Caco-2 (cell line): ENCODE measurements around the gene TNFRSF6B. TPM values are rescaled to one million over a fixed set of nuclear protein-coding genes. Genes with fewer than 3 reads are reported as not detected.

Source experiments
- BruUV-seq: library from RNA; stranded (reverse); fragments of 400-500 nt; replicated peaks from 2 replicates; lab custom pipeline; 2021; lab: Mats Ljungman, UMichigan
- CTCF ChIA-PET: fragments of 300-600 bp; sonication (Branson Sonifier 250); formaldehyde crosslinking; loops from one replicate; lab custom pipeline; 2022; ENCODE audit warnings: antibody characterized with exemption; lab: Charles Lee
- POLR2A ChIA-PET: fragments of 300-600 bp; sonication (Branson Sonifier 250); formaldehyde crosslinking; loops from one replicate; lab custom pipeline; 2022; ENCODE audit warnings: antibody characterized with exemption; lab: Charles Lee
- DNase-seq, 2 experiments: peaks; one replicate each; pipeline versions ENCODE4 v3.0.0 to v3.0.0-alpha.2; 2020 to 2022
- H3K27me3 ChIP-seq: replicated peaks from 2 replicates; pipeline ENCODE4 v1.6.0; 2011; ENCODE audit warnings: low read length; ENCODE audit not compliant: control insufficient read depth, insufficient read depth
- H3K36me3 ChIP-seq: 2 replicates; pipeline ENCODE4 v1.5.1; 2011; ENCODE audit warnings: low read length; ENCODE audit not compliant: control insufficient read depth, insufficient read depth
- H3K4me1 ChIP-seq: fragments of 250-450 bp; sonication (Bioruptor Pico); 2 replicates; pipeline ENCODE4 v1.5.1; 2020; ENCODE audit warnings: mild to moderate bottlenecking
- H3K4me3 ChIP-seq: 2 replicates; pipeline ENCODE4 v1.5.1; 2011; ENCODE audit warnings: low read depth, mild to moderate bottlenecking, control low read depth, low read length
- H3K9me3 ChIP-seq: fragments of 250-450 bp; sonication (Bioruptor Pico); 2 replicates; pipeline ENCODE4 v1.5.1; 2020; ENCODE audit warnings: mild to moderate bottlenecking, moderate library complexity
- H3K27ac Mint-ChIP-seq: one replicate; pipeline ENCODE4 v1.8.0; 2022; ENCODE audit warnings: mixed read lengths; ENCODE audit not compliant: unreplicated experiment
- H3K27me3 Mint-ChIP-seq: one replicate; pipeline ENCODE4 v1.8.0; 2022; ENCODE audit warnings: mixed read lengths; ENCODE audit not compliant: insufficient read depth, unreplicated experiment
- H3K36me3 Mint-ChIP-seq: one replicate; pipeline ENCODE4 v1.8.0; 2022; ENCODE audit warnings: mild to moderate bottlenecking, mixed read lengths; ENCODE audit not compliant: insufficient read depth, unreplicated experiment
- H3K4me1 Mint-ChIP-seq: one replicate; pipeline ENCODE4 v1.8.0; 2022; ENCODE audit warnings: low read depth, mixed read lengths; ENCODE audit not compliant: unreplicated experiment
- H3K4me3 Mint-ChIP-seq: one replicate; pipeline ENCODE4 v1.8.0; 2022; ENCODE audit warnings: mild to moderate bottlenecking, moderate library complexity, mixed read lengths; ENCODE audit not compliant: unreplicated experiment
- H3K9me3 Mint-ChIP-seq: one replicate; pipeline ENCODE4 v1.8.0; 2022; ENCODE audit warnings: mixed read lengths; ENCODE audit not compliant: unreplicated experiment
- CTCF ChIP-seq, 2 experiments: fragments of 200-600 bp in 1 of 2; IDR thresholded peaks; 1 replicate in 1 of 2; 2 replicates in 1 of 2; pipeline versions ENCODE4 v1.5.1 to v1.8.0; 2011 to 2022; ENCODE audit warnings: antibody characterized with exemption in 1 of 2, control low read depth in 1 of 2, inconsistent platforms in 1 of 2, low read depth in 1 of 2, low read length in 1 of 2, mild to moderate bottlenecking in 1 of 2, moderate library complexity in 1 of 2; ENCODE audit not compliant: insufficient read depth in 1 of 2, severe bottlenecking in 1 of 2, unreplicated experiment in 1 of 2
- intact Hi-C: fragments of 100-400 bp; cut with micrococcal nuclease; formaldehyde crosslinking; loops from one replicate; pipeline ENCODE4 v1.10.0; 2022; ENCODE audit not compliant: unreplicated experiment
- total RNA-seq: library from RNA; stranded (reverse); gene quantifications from 2 replicates; pipeline ENCODE4 v1.2.3, GENCODE V29; 2022

The TNFRSF6B gene
- total RNA-seq, 1 experiment from 2014 or later, result not detected

DNA sequence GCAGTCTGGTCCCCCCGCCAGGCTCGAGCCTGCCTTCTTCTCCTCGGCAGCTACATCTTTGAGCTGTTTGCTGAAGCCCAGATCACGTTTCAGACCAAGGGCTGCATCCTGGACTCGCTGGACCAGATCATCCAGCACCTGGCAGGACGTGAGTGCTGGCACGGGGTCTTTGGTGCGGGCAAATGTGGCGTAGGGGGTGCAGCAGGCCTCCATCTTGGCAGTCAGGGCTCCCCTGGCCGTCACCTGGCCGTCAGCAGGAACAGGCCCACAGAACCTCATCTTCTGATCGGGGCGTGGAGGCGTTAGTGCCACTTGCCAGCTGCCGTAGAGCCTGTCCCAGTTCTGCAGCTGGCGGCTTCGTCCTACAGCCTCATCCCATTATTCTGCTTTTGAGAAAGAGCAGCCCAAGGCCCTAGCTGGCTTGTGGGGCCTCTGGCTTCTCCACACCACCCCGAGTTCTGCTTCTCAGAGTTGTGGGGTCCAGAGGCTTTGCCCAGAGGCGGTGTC lies 16.6 kb upstream of the TNFRSF6B start:
- Mint-ChIP-seq H3K36me3 (peaks cover 40% of the 10 kb centered on the region), H3K27me3 (no peaks in the 10 kb centered on the region), H3K4me1 (no peaks in the 10 kb centered on the region), H3K4me3 (no peak overlapping the region), H3K9me3 (no peaks in the 10 kb centered on the region), H3K27ac (no peak overlapping the region)
- no peaks in the 10 kb centered on the region for H3K9me3 ChIP-seq
- no peak for TF ChIP-seq CTCF (IDR thresholded peaks at IDR 0.05; ENCODE audit: insufficient read depth in 1 of 2, low read depth in 1 of 2, low read length in 1 of 2, severe bottlenecking in 1 of 2, unreplicated experiment in 1 of 2)
- intact Hi-C loops, result no loop called here
- BruUV-seq, result no TSS peak
- peaks cover 10% of the 10 kb centered on the region for H3K4me1 ChIP-seq
- ChIA-PET POLR2A (no interaction called here), CTCF (interaction anchor here (0.7 to 0.9 kb wide), 2 partner anchors 138 to 142 kb away, joined by 3 read pairs; no protein-coding TSS in a partner anchor)
- no peak for DNase-seq
- H3K27me3 ChIP-seq, result no peaks in the 10 kb centered on the region
- no peak overlapping the region for H3K4me3 ChIP-seq
- no peaks in the 10 kb centered on the region for H3K36me3 ChIP-seq

DNA sequence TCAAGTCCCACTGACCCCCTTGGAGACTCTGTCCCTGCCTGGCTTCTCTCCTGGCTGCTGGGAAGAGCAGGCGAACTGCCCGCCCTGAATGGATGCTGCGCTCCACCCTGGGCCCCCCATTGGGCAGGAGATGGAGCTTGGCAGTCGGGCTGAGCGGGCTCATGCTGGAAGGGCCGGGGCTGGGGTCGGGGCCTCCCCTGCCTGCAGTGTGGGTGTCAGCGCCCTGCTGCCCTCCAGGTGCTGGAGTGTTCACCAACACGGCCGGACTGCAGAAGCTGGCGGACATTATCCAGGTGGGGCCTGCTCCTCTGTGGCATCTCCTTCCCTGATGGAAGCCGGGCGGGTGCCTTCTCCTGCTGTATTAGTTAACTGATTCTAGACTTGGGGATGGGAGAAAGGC lies 16.0 kb upstream of the TNFRSF6B start:
- H3K4me3 Mint-ChIP-seq, result no peak overlapping the region
- Histone ChIP-seq H3K27me3 (no peaks in the 10 kb centered on the region), H3K9me3 (no peaks in the 10 kb centered on the region), H3K4me3 (no peak overlapping the region), H3K4me1 (peaks cover 13% of the 10 kb centered on the region), H3K36me3 (no peaks in the 10 kb centered on the region)
- intact Hi-C loops, result no loop called here
- peaks cover 45% of the 10 kb centered on the region for H3K36me3 Mint-ChIP-seq
- no TSS peak for BruUV-seq
- no peaks in the 10 kb centered on the region for H3K9me3 Mint-ChIP-seq
- H3K27me3 Mint-ChIP-seq, result no peaks in the 10 kb centered on the region
- POLR2A ChIA-PET, result no interaction called here
- CTCF ChIA-PET, result no interaction called here
- DNase-seq, result no peak
- H3K4me1 Mint-ChIP-seq, result no peaks in the 10 kb centered on the region
- TF ChIP-seq CTCF (IDR thresholded peaks at IDR 0.05; ENCODE audit: insufficient read depth in 1 of 2, low read depth in 1 of 2, low read length in 1 of 2, severe bottlenecking in 1 of 2, unreplicated experiment in 1 of 2), result no peak
- H3K27ac Mint-ChIP-seq, result no peak overlapping the region

- POLR2A ChIA-PET, result no interaction called here
- Histone ChIP-seq H3K4me3 (no peak overlapping the region), H3K36me3 (no peaks in the 10 kb centered on the region), H3K9me3 (no peaks in the 10 kb centered on the region), H3K27me3 (no peaks in the 10 kb centered on the region), H3K4me1 (peaks cover 19% of the 10 kb centered on the region)
- no peaks in the 10 kb centered on the region for H3K9me3 Mint-ChIP-seq
- intact Hi-C loops, result no loop called here
- H3K4me1 Mint-ChIP-seq, result no peaks in the 10 kb centered on the region
- H3K36me3 Mint-ChIP-seq, result peaks cover 45% of the 10 kb centered on the region
- TF ChIP-seq CTCF (IDR thresholded peaks at IDR 0.05; ENCODE audit: insufficient read depth in 1 of 2, low read depth in 1 of 2, low read length in 1 of 2, severe bottlenecking in 1 of 2, unreplicated experiment in 1 of 2), result no peak
- no peak overlapping the region for H3K4me3 Mint-ChIP-seq
- CTCF ChIA-PET, result interaction anchor here (0.6 kb wide), 1 partner anchor 128 kb away, joined by 3 read pairs; no protein-coding TSS in a partner anchor
- H3K27ac Mint-ChIP-seq, result no peak overlapping the region
- no TSS peak for BruUV-seq
- DNase-seq, result no peak
- no peaks in the 10 kb centered on the region for H3K27me3 Mint-ChIP-seq
Measured at GRCh38 chr20:63680857-63681608, 15.4 kb upstream of the TNFRSF6B start.
